ENCODE data around the gene ATP5F1D.

DNA sequence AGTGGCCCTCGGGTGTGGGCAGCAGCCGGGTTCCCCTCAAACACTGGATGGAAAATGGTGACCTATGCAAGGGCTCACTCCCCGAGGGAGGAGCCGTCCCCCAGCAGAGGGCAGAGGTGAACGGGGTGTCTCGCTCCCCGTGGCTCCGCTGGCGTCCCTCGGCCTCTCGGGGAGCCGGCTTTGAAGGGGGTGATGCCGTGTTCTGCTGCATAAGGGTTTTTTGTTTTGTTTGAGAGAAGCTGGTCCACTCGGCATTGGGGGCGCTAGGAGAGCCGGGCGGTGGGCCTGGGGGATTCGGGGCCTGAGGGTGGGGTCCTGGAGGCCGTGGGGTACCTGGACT, 48.1 kb downstream of the ATP5F1D start:
- TF ChIP-seq POLR2A (IDR thresholded peaks at IDR 0.05; ENCODE audit: low read length) (no peak), GATA1 (IDR thresholded peaks at IDR 0.05; ENCODE audit: low read depth, low read length) (no peak)

All from erythroblast (primary cell).